ENCODE data around the gene MPND.

GRCh38 chr19:4380254-4380727, 36.9 kb downstream of the MPND start:
- no peak for TF ChIP-seq CTCF (IDR thresholded peaks at IDR 0.05; ENCODE audit: low read length)
- TF ChIP-seq EZH2 (IDR thresholded peaks at IDR 0.05; ENCODE audit: borderline replicate concordance, low read length), result no peak

Measured in OCI-LY1 (cell line).